PC-3 (cell line): Measurements from ENCODE around the gene ACLY. TPM values are rescaled to one million over a fixed set of nuclear protein-coding genes. Genes with fewer than 3 reads are reported as not detected.

ENCODE experiments used
- ATAC-seq: fragments of 200-7000 bp; cut with Tn5 transposase; 2 replicates; pipeline ENCODE4 v1.9.1; 2020; ENCODE audit warnings: mild to moderate bottlenecking, moderate library complexity
- BruUV-seq: library from RNA; stranded (reverse); fragments of 400-500 nt; replicated peaks from 2 replicates; lab custom pipeline; 2021; lab: Mats Ljungman, UMichigan
- CTCF ChIA-PET: fragments of 300-600 bp; sonication (Branson Sonifier 250); formaldehyde crosslinking; loops from one replicate; lab custom pipeline; 2022; ENCODE audit warnings: antibody characterized with exemption; lab: Charles Lee
- POLR2A ChIA-PET: fragments of 300-600 bp; sonication (Branson Sonifier 250); formaldehyde crosslinking; loops from one replicate; lab custom pipeline; 2022; ENCODE audit warnings: antibody characterized with exemption; ENCODE audit not compliant: unreplicated experiment; lab: Charles Lee
- DNase-seq: peaks from one replicate; pipeline ENCODE4 v3.0.0-alpha.2; 2015
- H2AFZ ChIP-seq: fragments of 300-600 bp; sonication (generic); 2 replicates; pipeline ENCODE4 v1.6.0; 2016; ENCODE audit warnings: antibody characterized with exemption, low read length
- H3F3A ChIP-seq: fragments of 300-600 bp; sonication (generic); one replicate; pipeline ENCODE4 v1.6.0; 2017; ENCODE audit warnings: antibody characterized with exemption, low read length, control low read depth, mild to moderate bottlenecking; ENCODE audit not compliant: unreplicated experiment
- H3K27ac ChIP-seq: fragments of 300-600 bp; sonication (generic); 2 replicates; pipeline ENCODE4 v1.5.1; 2016; ENCODE audit warnings: mild to moderate bottlenecking, low read length
- H3K27me3 ChIP-seq: fragments of 300-600 bp; sonication (generic); 2 replicates; pipeline ENCODE4 v1.6.1; 2016; ENCODE audit warnings: low read length, mixed read lengths
- H3K36me3 ChIP-seq: fragments of 300-600 bp; sonication (generic); 2 replicates; pipeline ENCODE4 v1.6.1; 2016; ENCODE audit warnings: low read depth, mixed run types, low read length, mixed read lengths
- H3K4me1 ChIP-seq: fragments of 300-600 bp; sonication (generic); 2 replicates; pipeline ENCODE4 v1.5.1; 2016; ENCODE audit warnings: low read length; ENCODE audit not compliant: insufficient read depth
- H3K4me2 ChIP-seq: fragments of 300-600 bp; sonication (generic); 2 replicates; pipeline ENCODE4 v1.6.0; 2016; ENCODE audit warnings: low read length
- H3K4me3 ChIP-seq: fragments of 300-600 bp; sonication (generic); 2 replicates; pipeline ENCODE4 v1.5.1; 2016; ENCODE audit warnings: mild to moderate bottlenecking, low read length, mixed read lengths
- H3K79me2 ChIP-seq: fragments of 300-600 bp; sonication (generic); 2 replicates; pipeline ENCODE4 v1.6.1; 2017; ENCODE audit warnings: low read length, mixed read lengths
- H3K9ac ChIP-seq: fragments of 300-600 bp; sonication (generic); 2 replicates; pipeline ENCODE4 v1.6.0; 2016; ENCODE audit warnings: mild to moderate bottlenecking, low read length
- H3K9me2 ChIP-seq: fragments of 300-600 bp; sonication (generic); replicated peaks from 2 replicates; pipeline ENCODE4 v1.6.1; 2016; ENCODE audit warnings: mixed run types, low read length, mixed read lengths
- H3K9me3 ChIP-seq: fragments of 300-600 bp; sonication (generic); 2 replicates; pipeline ENCODE4 v1.6.1; 2016; ENCODE audit warnings: low read length, mixed read lengths
- H4K20me1 ChIP-seq: fragments of 300-600 bp; sonication (generic); 2 replicates; pipeline ENCODE4 v1.6.1; 2016; ENCODE audit warnings: low read length, mixed read lengths
- EZH2 ChIP-seq: fragments of 300-600 bp; sonication (generic); IDR thresholded peaks from one replicate; pipeline ENCODE4 v1.6.1; 2017; ENCODE audit warnings: antibody characterized with exemption, mild to moderate bottlenecking, low read length; ENCODE audit not compliant: unreplicated experiment
- EZH2phosphoT487 ChIP-seq: fragments of 300-600 bp; sonication (generic); IDR thresholded peaks from 2 replicates; pipeline ENCODE4 v1.6.1; 2018; ENCODE audit warnings: mild to moderate bottlenecking, antibody characterized with exemption, low read length, borderline replicate concordance
- intact Hi-C: fragments of 100-400 bp; cut with micrococcal nuclease; formaldehyde crosslinking; loops from 2 replicates; pipeline ENCODE4 v1.9.0; 2023
- total RNA-seq: library from RNA; depleted of rRNA; stranded (reverse); fragments of >200 nt; gene quantifications from 2 replicates; pipeline ENCODE4 v1.2.3, GENCODE V29; 2014
- TF ChIP-seq, protein P1 (sequence below): fragments of 300-600 bp; sonication (generic); conservative IDR thresholded peaks from 2 replicates; pipeline ENCODE4 v1.5.1; 2017; ENCODE audit warnings: antibody characterized with exemption, low read depth, mild to moderate bottlenecking, low read length

Gene ACLY
- total RNA-seq, 1 experiment from 2014 or later: 114 TPM

DNA sequence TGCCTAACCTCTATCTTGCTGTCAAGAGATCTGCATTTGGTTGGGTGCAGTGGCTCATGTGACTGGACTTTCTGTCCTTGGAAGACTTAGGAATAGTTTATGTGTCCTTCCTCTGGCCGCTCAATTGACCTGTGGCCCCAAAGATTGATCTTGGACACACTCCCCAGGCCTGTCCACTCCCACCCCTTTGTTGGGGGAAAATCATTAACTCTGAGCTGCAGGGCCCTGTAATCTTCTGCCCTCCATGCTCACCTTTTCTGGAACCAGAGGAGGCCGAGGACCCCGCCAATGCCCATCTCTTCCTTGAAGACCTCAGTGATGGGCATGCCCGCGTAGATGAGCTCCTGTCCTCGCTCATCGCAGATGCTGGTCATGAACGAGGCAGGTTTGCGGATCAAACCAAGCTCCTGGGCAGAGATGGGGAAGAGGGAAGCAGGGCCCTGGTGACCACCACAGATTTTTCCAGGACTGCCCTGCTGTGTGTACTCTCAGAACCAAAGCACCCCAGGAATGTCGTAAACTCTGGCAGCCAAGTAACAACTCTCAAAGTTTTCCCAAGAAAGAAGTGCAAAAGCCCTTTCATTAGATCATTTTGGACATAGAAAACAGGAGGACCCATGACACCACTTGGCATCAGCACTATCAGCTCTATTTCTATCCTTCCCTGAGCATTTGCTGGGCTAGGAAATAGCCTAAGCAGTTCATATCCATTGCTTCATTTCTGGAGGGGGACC, 45.0 kb downstream of the ACLY start:
- Histone ChIP-seq H3K9me2 (no peaks in the 10 kb centered on the region), H3K9ac (no peak overlapping the region), H3K79me2 (no peaks in the 10 kb centered on the region), H3F3A (no peaks in the 10 kb centered on the region), H3K4me1 (no peaks in the 10 kb centered on the region), H3K27me3 (no peaks in the 10 kb centered on the region), H2AFZ (no peak overlapping the region), H3K4me3 (no peak overlapping the region), H3K4me2 (no peak overlapping the region), H3K9me3 (no peaks in the 10 kb centered on the region), H3K36me3 (peaks cover 11% of the 10 kb centered on the region; the same call in 1 of the 2 replicates), H4K20me1 (no peaks in the 10 kb centered on the region), H3K27ac (no peak overlapping the region)
- no peak for ATAC-seq
- no peak for DNase-seq
- no TSS peak for BruUV-seq
- TF ChIP-seq EZH2phosphoT487 (no peak), EZH2 (no peak)
- TF ChIP-seq, protein P1, sequence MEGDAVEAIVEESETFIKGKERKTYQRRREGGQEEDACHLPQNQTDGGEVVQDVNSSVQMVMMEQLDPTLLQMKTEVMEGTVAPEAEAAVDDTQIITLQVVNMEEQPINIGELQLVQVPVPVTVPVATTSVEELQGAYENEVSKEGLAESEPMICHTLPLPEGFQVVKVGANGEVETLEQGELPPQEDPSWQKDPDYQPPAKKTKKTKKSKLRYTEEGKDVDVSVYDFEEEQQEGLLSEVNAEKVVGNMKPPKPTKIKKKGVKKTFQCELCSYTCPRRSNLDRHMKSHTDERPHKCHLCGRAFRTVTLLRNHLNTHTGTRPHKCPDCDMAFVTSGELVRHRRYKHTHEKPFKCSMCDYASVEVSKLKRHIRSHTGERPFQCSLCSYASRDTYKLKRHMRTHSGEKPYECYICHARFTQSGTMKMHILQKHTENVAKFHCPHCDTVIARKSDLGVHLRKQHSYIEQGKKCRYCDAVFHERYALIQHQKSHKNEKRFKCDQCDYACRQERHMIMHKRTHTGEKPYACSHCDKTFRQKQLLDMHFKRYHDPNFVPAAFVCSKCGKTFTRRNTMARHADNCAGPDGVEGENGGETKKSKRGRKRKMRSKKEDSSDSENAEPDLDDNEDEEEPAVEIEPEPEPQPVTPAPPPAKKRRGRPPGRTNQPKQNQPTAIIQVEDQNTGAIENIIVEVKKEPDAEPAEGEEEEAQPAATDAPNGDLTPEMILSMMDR: no peak
- CTCF ChIA-PET: no interaction called here
- intact Hi-C loops: no loop called here
- POLR2A ChIA-PET: no interaction called here

DNA sequence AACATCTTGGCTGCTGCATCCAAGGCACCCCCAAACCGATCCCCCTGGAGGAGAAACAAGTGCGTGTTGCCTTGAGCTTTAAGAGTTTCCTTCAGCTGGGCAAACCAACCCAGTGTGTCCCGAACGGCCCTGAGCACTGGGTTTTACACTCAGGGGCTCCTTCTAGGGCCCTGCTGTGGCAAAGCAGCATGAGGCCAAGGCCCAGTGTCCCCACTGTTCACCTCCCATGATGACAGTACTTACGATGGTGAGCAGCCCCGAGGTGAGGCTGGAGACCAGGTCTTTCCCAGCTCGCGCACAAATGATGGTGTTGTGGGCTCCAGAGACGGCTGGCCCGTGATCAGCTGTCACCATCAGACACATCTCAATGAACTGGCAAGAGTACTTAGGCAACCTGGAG, 47.0 kb downstream of the ACLY start:
- no peak for ATAC-seq
- Histone ChIP-seq H3K9me3 (no peaks in the 10 kb centered on the region), H3K4me2 (no peak overlapping the region), H3K4me3 (no peak overlapping the region), H3F3A (no peaks in the 10 kb centered on the region), H3K9me2 (no peaks in the 10 kb centered on the region), H3K27me3 (no peaks in the 10 kb centered on the region), H3K4me1 (no peaks in the 10 kb centered on the region), H3K9ac (no peak overlapping the region), H3K79me2 (no peaks in the 10 kb centered on the region), H3K27ac (no peak overlapping the region), H3K36me3 (peaks cover 6% of the 10 kb centered on the region; the same call in 1 of the 2 replicates), H4K20me1 (no peaks in the 10 kb centered on the region), H2AFZ (no peak overlapping the region)
- BruUV-seq: no TSS peak
- no peak for DNase-seq
- POLR2A ChIA-PET: no interaction called here
- CTCF ChIA-PET: no interaction called here
- TF ChIP-seq, protein P1: no peak
- TF ChIP-seq EZH2phosphoT487 (no peak), EZH2 (no peak)
- intact Hi-C loops: no loop called here

DNA sequence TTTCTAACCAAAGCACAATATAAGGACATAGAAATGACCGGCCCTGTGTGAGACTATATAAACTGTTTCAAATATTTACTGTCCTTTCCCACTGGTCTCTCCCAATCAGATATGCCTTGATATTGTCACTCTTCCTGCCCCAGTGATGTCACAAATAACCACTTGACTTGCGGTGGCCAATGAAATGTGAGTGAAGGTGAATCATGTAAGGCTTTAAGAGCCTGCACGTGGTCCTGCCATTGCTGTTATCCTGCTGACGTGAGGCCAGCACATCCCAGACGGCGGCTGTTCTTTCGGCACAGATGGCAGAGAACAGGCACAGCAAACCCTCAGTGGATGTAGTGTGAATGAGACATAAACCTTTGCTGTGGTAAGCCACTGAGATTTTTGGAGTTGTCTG, 48.1 kb downstream of the ACLY start:
- Histone ChIP-seq H3K27ac (no peak overlapping the region), H3K36me3 (peaks cover 6% of the 10 kb centered on the region; the same call in 1 of the 2 replicates), H2AFZ (no peak overlapping the region), H4K20me1 (no peaks in the 10 kb centered on the region), H3K4me3 (no peak overlapping the region), H3K79me2 (no peaks in the 10 kb centered on the region), H3K27me3 (no peaks in the 10 kb centered on the region), H3K9me3 (no peaks in the 10 kb centered on the region), H3K4me2 (no peak overlapping the region), H3K9ac (no peak overlapping the region), H3K9me2 (no peaks in the 10 kb centered on the region), H3F3A (no peaks in the 10 kb centered on the region), H3K4me1 (no peaks in the 10 kb centered on the region)
- POLR2A ChIA-PET: no interaction called here
- ATAC-seq (no peak), DNase-seq (no peak)
- CTCF ChIA-PET: interaction anchor here (0.5 kb wide), 1 partner anchor 8 kb away, joined by 3 read pairs; no protein-coding TSS in a partner anchor
- no TSS peak for BruUV-seq
- intact Hi-C loops: no loop called here
- TF ChIP-seq EZH2 (no peak), EZH2phosphoT487 (no peak)
- TF ChIP-seq, protein P1: no peak
